CD14-positive monocyte (primary cell): ENCODE measurements around the gene COLEC11. TPM values are rescaled to one million over a fixed set of nuclear protein-coding genes. Genes with fewer than 3 reads are reported as not detected.

Experiments
- DNase-seq, 3 donors: peaks; one replicate each; pipeline ENCODE4 v3.0.0-alpha.2; 2011 to 2022
- H2AFZ ChIP-seq: 2 replicates; pipeline ENCODE4 v1.6.0; 2012; ENCODE audit warnings: mild to moderate bottlenecking, low read depth, low read length, inconsistent platforms; ENCODE audit not compliant: insufficient read depth, poor library complexity, severe bottlenecking
- H3K27ac ChIP-seq, 2 donors: 1 replicate in 1 of 2; 2 replicates in 1 of 2; pipeline ENCODE4 v1.5.1; 2012 to 2013; ENCODE audit warnings: low read length in 2 of 2, control low read depth in 1 of 2, inconsistent platforms in 1 of 2, low read depth in 1 of 2, mild to moderate bottlenecking in 1 of 2
- H3K27me3 ChIP-seq, 2 donors: one replicate each; pipeline versions ENCODE4 v1.6.0 to v1.6.1; 2011 to 2013; ENCODE audit warnings: low read length in 2 of 2; ENCODE audit not compliant: control insufficient read depth in 2 of 2, insufficient read depth in 2 of 2
- H3K36me3 ChIP-seq, 2 donors: replicated peaks in 1 of 2; 1 replicate in 1 of 2; 2 replicates in 1 of 2; pipeline versions ENCODE4 v1.5.1 to v1.6.1; 2012 to 2013; ENCODE audit warnings: low read length in 2 of 2, control low read depth in 1 of 2, inconsistent platforms in 1 of 2, mild to moderate bottlenecking in 1 of 2; ENCODE audit not compliant: insufficient read depth in 2 of 2, control insufficient read depth in 1 of 2
- H3K4me1 ChIP-seq, 2 donors: 1 replicate in 1 of 2; 2 replicates in 1 of 2; pipeline versions ENCODE4 v1.5.1 to v1.6.1; 2012 to 2013; ENCODE audit warnings: low read length in 2 of 2, control low read depth in 1 of 2, inconsistent platforms in 1 of 2, mild to moderate bottlenecking in 1 of 2, moderate library complexity in 1 of 2; ENCODE audit not compliant: insufficient read depth in 2 of 2, control insufficient read depth in 1 of 2
- H3K4me2 ChIP-seq: replicated peaks from 2 replicates; pipeline ENCODE3; 2012; ENCODE audit warnings: low read length, moderate library complexity, mild to moderate bottlenecking; ENCODE audit not compliant: poor library complexity, severe bottlenecking; ENCODE audit errors: extremely low read depth
- H3K4me3 ChIP-seq, 3 experiments: fragments of 200-600 bp in 1 of 3; sonication (generic) in 1 of 3; replicated peaks in 1 of 3; 1 replicate in 2 of 3; 2 replicates in 1 of 3; pipeline ENCODE4 v1.5.1; 2011 to 2013; ENCODE audit warnings: low read length in 3 of 3, mild to moderate bottlenecking in 3 of 3, control low read depth in 2 of 3, low read depth in 2 of 3, inconsistent platforms in 1 of 3, moderate library complexity in 1 of 3
- H3K79me2 ChIP-seq: 2 replicates; pipeline ENCODE4 v1.6.0; 2012; ENCODE audit warnings: mild to moderate bottlenecking, control low read depth, inconsistent platforms, low read length, moderate library complexity; ENCODE audit not compliant: insufficient read depth
- H3K9ac ChIP-seq: 2 replicates; pipeline ENCODE4 v1.6.0; 2017; ENCODE audit warnings: low read length, mild to moderate bottlenecking; ENCODE audit not compliant: insufficient read depth, poor library complexity, severe bottlenecking
- H3K9me3 ChIP-seq, 2 donors: replicated peaks in 1 of 2; 1 replicate in 1 of 2; 2 replicates in 1 of 2; pipeline versions ENCODE4 v1.5.1 to v1.6.1; 2012 to 2013; ENCODE audit warnings: low read length in 2 of 2, control low read depth in 1 of 2; ENCODE audit not compliant: control insufficient read depth in 1 of 2, insufficient read depth in 1 of 2
- H4K20me1 ChIP-seq: 2 replicates; pipeline ENCODE4 v1.6.0; 2012; ENCODE audit warnings: mild to moderate bottlenecking, low read length, control low read depth, moderate library complexity; ENCODE audit not compliant: insufficient read depth
- H3K27ac Mint-ChIP-seq, 7 donors: one replicate each; pipeline ENCODE4 v1.8.0; 2020; ENCODE audit warnings: mild to moderate bottlenecking in 7 of 7, mixed read lengths in 7 of 7, moderate library complexity in 6 of 7, inconsistent platforms in 2 of 7
- H3K27me3 Mint-ChIP-seq, 3 donors: one replicate each; pipeline ENCODE4 v1.8.0; 2021 to 2022; ENCODE audit warnings: low read depth in 3 of 3, mild to moderate bottlenecking in 3 of 3, mixed read lengths in 3 of 3, moderate library complexity in 3 of 3, inconsistent platforms in 1 of 3
- H3K36me3 Mint-ChIP-seq, 2 donors: one replicate each; pipeline ENCODE4 v1.8.0; 2020; ENCODE audit warnings: mixed read lengths in 2 of 2, inconsistent platforms in 1 of 2, mild to moderate bottlenecking in 1 of 2
- H3K4me1 Mint-ChIP-seq: one replicate; pipeline ENCODE4 v1.8.0; 2020; ENCODE audit warnings: mild to moderate bottlenecking, mixed read lengths
- H3K4me3 Mint-ChIP-seq, 2 donors: one replicate each; pipeline ENCODE4 v1.8.0; 2020; ENCODE audit warnings: mild to moderate bottlenecking in 2 of 2, mixed read lengths in 2 of 2, moderate library complexity in 1 of 2
- H3K9me3 Mint-ChIP-seq, 7 donors: one replicate each; pipeline ENCODE4 v1.8.0; 2020 to 2022; ENCODE audit warnings: mixed read lengths in 7 of 7, mild to moderate bottlenecking in 6 of 7, moderate library complexity in 6 of 7, inconsistent platforms in 2 of 7
- CTCF ChIP-seq: fragments of 200-600 bp; IDR thresholded peaks from one replicate; pipeline ENCODE4 v1.8.0; 2022; ENCODE audit warnings: antibody characterized with exemption, mild to moderate bottlenecking
- intact Hi-C, 2 donors: fragments of 100-400 bp; cut with micrococcal nuclease; formaldehyde crosslinking; loops; one replicate each; pipeline versions ENCODE4 v1.15.0 to v1.15.1; 2023
- polyA plus RNA-seq, 3 donors: library from polyadenylated mRNA; depleted of rRNA in 1 of 3; unstranded in 2 of 3; stranded (reverse) in 1 of 3; fragments of 300-500 nt in 2 of 3; fragments of >200 nt in 1 of 3; fragmentation: Illumina TruSeq in 2 of 3; gene quantifications; 1 replicate in 2 of 3; 2 replicates in 1 of 3; pipeline ENCODE4 v1.2.3, GENCODE V29; 2012 to 2021
- small RNA-seq: library from RNA; depleted of rRNA; stranded (forward); fragments of <200 nt; gene quantifications from one replicate; pipeline ENCODE3, GENCODE V24; 2012; ENCODE audit warnings: low read depth; ENCODE audit not compliant: insufficient read length

The COLEC11 gene
- polyA plus RNA-seq, 3 donors = not detected

DNA sequence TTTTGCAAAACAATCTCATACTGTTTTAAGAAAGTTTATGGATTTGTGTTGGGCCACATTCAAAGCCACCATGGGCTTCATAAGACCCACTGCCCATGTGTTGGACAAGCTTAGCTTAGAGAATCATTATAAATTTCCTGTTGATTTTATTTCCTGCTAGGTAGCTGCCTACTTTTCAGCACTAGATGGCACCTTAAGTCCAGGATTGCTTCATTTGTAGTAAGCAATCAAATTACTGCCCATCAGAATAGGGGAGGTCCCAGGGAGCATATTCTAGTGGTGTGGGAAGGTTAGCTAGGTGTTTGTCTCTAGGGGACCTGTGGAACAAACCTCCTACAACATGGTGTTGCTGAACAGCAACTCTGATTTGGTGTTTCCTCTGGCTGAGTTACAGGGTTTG, 97.5 kb downstream of the COLEC11 start:
- Histone ChIP-seq H3K27me3 (no peaks in the 10 kb centered on the region), H3K27ac (no peak overlapping the region), H3K4me2 (no peak overlapping the region), H3K9ac (no peak overlapping the region), H3K36me3 (no peaks in the 10 kb centered on the region), H3K9me3 (no peaks in the 10 kb centered on the region), H3K79me2 (no peaks in the 10 kb centered on the region), H3K4me1 (no peaks in the 10 kb centered on the region), H4K20me1 (no peaks in the 10 kb centered on the region), H3K4me3 (no peak overlapping the region), H2AFZ (no peak overlapping the region)
- Mint-ChIP-seq H3K27ac (no peak overlapping the region), H3K4me1 (no peaks in the 10 kb centered on the region), H3K4me3 (no peak overlapping the region), H3K27me3 (peaks cover 2 to 7% (median 2%) of the 10 kb centered on the region in 3 donors), H3K9me3 (peaks cover 0 to 6% (median 1%) of the 10 kb centered on the region in 7 donors), H3K36me3 (no peaks in the 10 kb centered on the region)
- intact Hi-C loops = no loop called here
- no peak for DNase-seq
- no peak for TF ChIP-seq CTCF

Small RNAs within 50 kb of the gene (small RNA-seq; reads per million reads assigned to genes)
- not detected for gene TMSB4XP2

Other genes with a start within 250 kb of the COLEC11 start
- gene EIPR1, start 217.3 kb upstream of the COLEC11 start, polyA plus RNA-seq = 10 to 100 TPM; 19.0 to 22.4 (median 20.8) TPM
- 10 to 100 TPM; 26.6 to 72.1 (median 44.7) TPM for gene TRAPPC12, start 215.4 kb upstream of the COLEC11 start, polyA plus RNA-seq
- gene ADI1, start 75.6 kb upstream of the COLEC11 start, polyA plus RNA-seq = 10 to 100 TPM; 30.5 to 89.1 (median 79.3) TPM
- gene RNASEH1, start 36.8 kb upstream of the COLEC11 start, polyA plus RNA-seq = 10 to 100 TPM in 2 of 3 donors, 1 to 10 TPM in 1; 6.8 to 16.4 (median 14.2) TPM
- 1,000 to 10,000 TPM in 1 of 3 donors, 100 to 1,000 TPM in 2; 510 to 1,633 (median 608) TPM for gene RPS7, start 19.9 kb upstream of the COLEC11 start, polyA plus RNA-seq
- not detected for gene ALLC, start 63.1 kb downstream of the COLEC11 start, polyA plus RNA-seq
- gene DCDC2C, start 108.5 kb downstream of the COLEC11 start, polyA plus RNA-seq = not detected